Measurements from ENCODE around the gene SMAD1. TPM values are rescaled to one million over a fixed set of nuclear protein-coding genes. Genes with fewer than 3 reads are reported as not detected.
A peak's percentile ranks its signal among the peaks of the same experiment; 100 is the strongest.

The SMAD1 gene
- total RNA-seq, 1 experiment from 2014 or later = 27.9 TPM

DNA sequence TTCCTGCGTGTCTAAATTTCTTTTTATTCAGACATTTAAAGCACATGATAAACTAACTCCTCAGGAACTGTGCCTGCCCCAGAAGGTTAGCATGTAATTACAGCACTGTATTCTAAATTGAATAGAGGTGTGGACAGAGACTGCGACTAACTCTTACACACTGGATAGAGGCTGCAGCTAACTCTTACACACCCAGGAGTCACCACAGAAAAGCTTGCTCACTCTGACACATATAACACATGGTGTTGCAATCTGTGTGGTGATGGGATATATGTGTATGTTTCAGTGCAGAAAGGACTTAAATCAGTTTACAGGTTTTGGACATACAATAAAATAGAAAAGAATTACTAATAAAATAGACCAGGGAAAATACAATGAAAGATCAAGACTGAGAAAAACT is 41.5 kb downstream of the SMAD1 start:
- POLR2A ChIA-PET = interaction anchor here (1.7 to 1.9 kb wide), 2 partner anchors 18 to 23 kb away, joined by 6 to 7 read pairs; no protein-coding TSS in a partner anchor
- Mint-ChIP-seq H3K27me3 (ENCODE audit: insufficient read depth, unreplicated experiment) (no peaks in the 10 kb centered on the region), H3K4me1 (ENCODE audit: insufficient read depth, unreplicated experiment) (peaks cover 5% of the 10 kb centered on the region), H3K4me3 (ENCODE audit: unreplicated experiment) (no peak overlapping the region), H3K9me3 (ENCODE audit: unreplicated experiment) (no peaks in the 10 kb centered on the region), H3K36me3 (ENCODE audit: insufficient read depth, unreplicated experiment) (peaks cover 6% of the 10 kb centered on the region), H3K27ac (ENCODE audit: low read depth, unreplicated experiment) (no peak overlapping the region)
- TF ChIP-seq CTCF (IDR thresholded peaks at IDR 0.05; ENCODE audit: unreplicated experiment) = no peak
- intact Hi-C loops (cut with micrococcal nuclease) = no loop called here
- CTCF ChIA-PET = interaction anchor here (1.2 kb wide), 1 partner anchor 45 kb away, joined by 3 read pairs; no protein-coding TSS in a partner anchor
- BruUV-seq (replicated peaks) = no TSS peak
- DNase-seq (ENCODE audit: unreplicated experiment) = peak; percentile 32

GRCh38 chr4:145524552-145524951 is 42.9 kb downstream of the SMAD1 start:
- no peaks in the 10 kb centered on the region for H3K27me3 Mint-ChIP-seq (ENCODE audit: insufficient read depth, unreplicated experiment)
- no peak for DNase-seq (ENCODE audit: unreplicated experiment)
- H3K4me3 Mint-ChIP-seq (ENCODE audit: unreplicated experiment) = no peak overlapping the region
- CTCF ChIA-PET = no interaction called here
- POLR2A ChIA-PET = interaction anchor here (0.6 to 1.7 kb wide), 2 partner anchors 15 to 17 kb away, joined by 3 to 6 read pairs; no protein-coding TSS in a partner anchor
- H3K36me3 Mint-ChIP-seq (ENCODE audit: insufficient read depth, unreplicated experiment) = peaks cover 6% of the 10 kb centered on the region
- H3K4me1 Mint-ChIP-seq (ENCODE audit: insufficient read depth, unreplicated experiment) = peaks cover 6% of the 10 kb centered on the region
- H3K9me3 Mint-ChIP-seq (ENCODE audit: unreplicated experiment) = no peaks in the 10 kb centered on the region
- H3K27ac Mint-ChIP-seq (ENCODE audit: low read depth, unreplicated experiment) = no peak overlapping the region
- intact Hi-C loops (cut with micrococcal nuclease) = no loop called here
- BruUV-seq (replicated peaks) = no TSS peak
- TF ChIP-seq CTCF (IDR thresholded peaks at IDR 0.05; ENCODE audit: unreplicated experiment) = no peak

DNA sequence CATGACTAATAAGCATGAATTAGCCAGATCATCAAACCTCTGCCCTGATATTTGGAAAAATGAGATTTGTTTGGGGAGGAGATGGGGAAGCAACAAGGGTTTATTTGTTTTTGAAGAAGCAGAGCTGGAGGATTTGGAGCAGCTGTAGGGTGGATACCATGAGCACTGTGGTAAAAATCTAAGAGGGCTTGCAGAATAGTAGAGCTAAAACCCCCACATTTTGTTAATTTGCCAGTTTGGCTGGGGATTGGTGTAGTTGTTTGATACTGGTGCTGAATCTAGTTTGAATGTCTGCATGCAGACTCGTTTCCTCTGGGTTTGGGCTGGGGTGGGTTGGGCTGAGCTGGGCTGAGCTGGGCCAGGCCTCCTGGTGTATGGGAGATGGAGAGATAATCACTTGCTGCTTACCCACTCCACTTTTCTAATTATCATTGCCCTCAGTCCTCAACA is 43.7 kb downstream of the SMAD1 start:
- Mint-ChIP-seq H3K4me1 (ENCODE audit: insufficient read depth, unreplicated experiment) (peaks cover 14% of the 10 kb centered on the region), H3K27ac (ENCODE audit: low read depth, unreplicated experiment) (no peak overlapping the region), H3K36me3 (ENCODE audit: insufficient read depth, unreplicated experiment) (peaks cover 6% of the 10 kb centered on the region), H3K4me3 (ENCODE audit: unreplicated experiment) (no peak overlapping the region), H3K9me3 (ENCODE audit: unreplicated experiment) (no peaks in the 10 kb centered on the region), H3K27me3 (ENCODE audit: insufficient read depth, unreplicated experiment) (no peaks in the 10 kb centered on the region)
- POLR2A ChIA-PET = interaction anchor here (1.9 kb wide), 1 partner anchor 21 kb away, joined by 7 read pairs; no protein-coding TSS in a partner anchor
- no peak for DNase-seq (ENCODE audit: unreplicated experiment)
- CTCF ChIA-PET = interaction anchor here (0.5 kb wide), 1 partner anchor 340 kb away, joined by 4 read pairs; no protein-coding TSS in a partner anchor
- no peak for TF ChIP-seq CTCF (IDR thresholded peaks at IDR 0.05; ENCODE audit: unreplicated experiment)
- intact Hi-C loops (cut with micrococcal nuclease) = no loop called here
- BruUV-seq (replicated peaks) = no TSS peak

GRCh38 chr4:145527773-145528172 is 46.1 kb downstream of the SMAD1 start:
- no peaks in the 10 kb centered on the region for H3K36me3 Mint-ChIP-seq (ENCODE audit: insufficient read depth, unreplicated experiment)
- H3K4me3 Mint-ChIP-seq (ENCODE audit: unreplicated experiment) = no peak overlapping the region
- DNase-seq (ENCODE audit: unreplicated experiment) = no peak
- H3K9me3 Mint-ChIP-seq (ENCODE audit: unreplicated experiment) = no peaks in the 10 kb centered on the region
- intact Hi-C loops (cut with micrococcal nuclease) = no loop called here
- ChIA-PET POLR2A (interaction anchor here (1.1 kb wide), 1 partner anchor 13 kb away, joined by 3 read pairs; no protein-coding TSS in a partner anchor), CTCF (no interaction called here)
- no peaks in the 10 kb centered on the region for H3K27me3 Mint-ChIP-seq (ENCODE audit: insufficient read depth, unreplicated experiment)
- BruUV-seq (replicated peaks) = no TSS peak
- TF ChIP-seq CTCF (IDR thresholded peaks at IDR 0.05; ENCODE audit: unreplicated experiment) = no peak
- H3K4me1 Mint-ChIP-seq (ENCODE audit: insufficient read depth, unreplicated experiment) = peaks cover 22% of the 10 kb centered on the region
- no peak overlapping the region for H3K27ac Mint-ChIP-seq (ENCODE audit: low read depth, unreplicated experiment)
